Hematopoietic multipotent progenitor cell treated with erythropoietin and hydrocortisone succinate and interleukin-3 and kit ligand, for 4 days (in vitro differentiated cells): ENCODE results near the gene GSTT2.
"Not testable (repeated sequence)": the region's sequence is repeated elsewhere in the genome, so short reads cannot be mapped to it uniquely, and the experiment has no call there.

ENCODE experiments used
- DNase-seq: peaks from one replicate; pipeline ENCODE4 v3.0.0-alpha.2; 2015

GSTT2 gene

DNA sequence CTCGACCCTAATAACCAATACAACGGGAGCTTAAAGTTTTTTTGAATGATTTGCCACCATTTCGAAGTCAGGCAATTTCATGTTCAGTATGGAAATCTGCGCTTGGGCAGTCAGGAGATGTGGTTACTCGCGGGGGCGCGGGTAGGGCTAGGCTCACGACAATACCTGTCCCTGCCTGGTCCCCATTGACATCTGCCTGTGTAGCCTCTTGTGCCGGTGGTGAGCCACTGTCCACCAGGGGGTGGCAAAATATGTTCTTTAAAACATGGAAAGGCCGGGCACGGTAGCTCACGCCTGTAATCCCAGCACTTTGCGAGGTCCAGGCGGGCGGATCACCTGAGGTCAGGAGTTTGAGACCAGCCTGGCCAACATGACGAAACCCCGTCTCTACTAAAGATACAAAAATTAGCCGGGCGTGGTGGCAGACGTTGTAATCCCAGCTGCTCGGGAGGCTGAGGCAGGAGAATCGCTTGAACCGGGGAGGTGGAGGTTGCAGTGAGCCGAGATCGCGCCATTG, 5.0 kb upstream of the GSTT2 start:
- DNase-seq, result not testable (repeated sequence)

DNA sequence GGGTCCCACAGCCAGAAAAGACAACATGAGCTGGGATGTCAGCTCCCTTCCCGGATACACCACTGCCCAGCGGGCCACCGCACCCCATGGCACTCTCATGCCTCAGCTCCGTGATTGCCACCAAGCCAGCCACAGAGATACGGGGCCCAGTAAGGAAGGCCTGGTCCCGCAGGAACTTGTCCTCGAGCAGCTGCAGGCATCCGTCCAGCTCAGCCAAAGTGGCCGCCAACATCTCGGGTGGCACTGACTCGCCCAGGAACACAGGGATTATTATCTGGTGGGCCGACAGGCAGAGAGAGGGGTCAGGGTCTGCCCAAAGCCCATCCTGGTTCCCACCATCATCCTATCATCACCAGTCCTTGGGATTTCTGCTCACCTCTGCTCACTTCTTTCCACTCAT, 2.6 kb upstream of the GSTT2 start:
- not testable (repeated sequence) for DNase-seq

DNA sequence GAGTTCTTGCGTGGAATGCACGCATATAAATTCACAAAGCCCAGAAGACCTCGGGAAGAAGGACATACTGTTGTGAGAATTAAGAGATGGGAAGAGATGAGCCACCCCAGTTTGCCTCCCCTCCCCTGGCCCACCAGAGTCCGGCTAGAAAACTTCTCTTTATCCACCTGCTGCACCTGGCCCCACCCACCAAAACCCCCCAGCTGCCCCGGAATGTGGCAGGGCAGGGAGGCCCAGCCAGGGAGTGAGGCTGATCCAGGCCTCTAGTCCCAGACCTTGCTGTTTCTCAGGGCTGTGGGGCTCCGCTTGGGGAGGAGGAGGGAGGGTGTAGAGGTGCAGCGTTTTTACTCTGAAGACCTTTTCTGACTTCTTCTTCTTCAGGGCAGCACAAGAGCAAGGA, 633 bp downstream of the GSTT2 start:
- not testable (repeated sequence) for DNase-seq

DNA sequence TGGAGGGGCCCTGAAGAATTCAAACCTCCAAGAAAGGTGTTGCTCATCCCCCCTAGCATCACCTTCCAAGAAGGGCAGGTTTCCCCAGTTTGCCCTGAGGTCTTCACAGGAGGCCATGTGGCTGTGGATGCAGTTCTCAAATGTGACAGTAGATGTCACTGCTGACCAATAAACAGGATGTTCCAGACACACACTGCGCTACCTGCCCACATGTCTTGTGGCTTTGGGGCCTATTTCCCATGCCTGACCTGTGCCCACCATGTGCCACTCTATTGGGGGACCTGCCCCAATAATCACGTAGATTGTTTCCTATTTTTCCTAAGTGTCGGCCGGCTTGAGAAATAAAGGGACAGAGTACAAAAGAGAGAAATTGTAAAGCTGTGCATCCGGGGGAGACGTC, 4.5 kb downstream of the GSTT2 start:
- DNase-seq, result peak; percentile 81

DNA sequence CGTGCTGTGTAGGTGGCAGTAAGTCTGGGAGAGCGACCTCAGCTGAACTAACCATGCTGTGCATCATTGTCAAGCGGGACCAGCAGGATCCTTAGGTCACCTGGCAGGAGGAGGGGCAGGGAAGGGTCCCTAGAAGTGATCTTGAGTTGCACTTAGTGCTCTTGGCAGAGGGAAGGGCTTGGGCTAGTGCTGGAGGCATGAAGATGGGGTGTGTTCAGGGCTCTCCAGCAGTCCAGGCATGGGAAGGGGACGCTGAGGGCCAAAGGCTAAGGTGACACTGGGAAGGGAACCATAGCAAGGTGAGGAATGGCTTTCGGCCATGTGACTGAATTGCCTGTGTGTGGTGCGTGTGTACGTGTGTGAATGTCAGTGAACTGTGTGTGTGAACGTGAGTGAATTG, 6.2 kb downstream of the GSTT2 start:
- DNase-seq, result not testable (repeated sequence)

- not testable (repeated sequence) for DNase-seq
Observed at GRCh38 chr22:23986538-23987178, 6.7 kb downstream of the GSTT2 start.

DNA sequence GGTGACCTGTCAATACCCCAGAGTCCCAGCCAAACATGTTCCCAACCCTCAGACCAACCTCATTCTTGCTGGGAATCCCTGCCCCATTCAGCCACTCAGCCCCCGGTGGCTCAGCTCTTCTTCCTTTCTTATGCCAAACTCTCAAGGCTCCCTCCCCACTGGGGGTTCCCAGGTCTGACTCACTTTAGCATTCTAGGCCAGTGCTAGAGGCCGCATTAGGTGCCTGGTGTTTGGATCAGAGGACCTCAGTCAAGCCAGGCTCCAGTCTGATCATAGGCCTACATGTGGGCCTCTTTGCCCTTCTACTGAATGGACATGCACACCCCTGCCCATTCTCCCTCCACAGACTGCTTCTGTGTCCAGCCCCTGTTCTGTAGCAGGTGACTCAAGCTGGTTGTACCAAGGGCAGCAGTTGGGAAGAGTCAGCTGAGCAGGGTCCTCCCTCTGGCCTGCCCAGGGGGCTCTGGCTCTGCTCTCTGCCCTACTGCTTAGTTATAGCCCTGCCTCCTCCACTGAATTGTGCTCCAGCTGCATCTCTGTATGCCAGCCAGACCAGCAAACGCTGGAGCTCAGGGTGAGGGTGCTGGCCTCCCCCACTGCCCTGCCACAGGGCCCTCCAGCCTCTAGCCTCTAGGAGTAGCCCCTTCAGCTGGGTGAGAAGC, 9.8 kb downstream of the GSTT2 start:
- not testable (repeated sequence) for DNase-seq

DNA sequence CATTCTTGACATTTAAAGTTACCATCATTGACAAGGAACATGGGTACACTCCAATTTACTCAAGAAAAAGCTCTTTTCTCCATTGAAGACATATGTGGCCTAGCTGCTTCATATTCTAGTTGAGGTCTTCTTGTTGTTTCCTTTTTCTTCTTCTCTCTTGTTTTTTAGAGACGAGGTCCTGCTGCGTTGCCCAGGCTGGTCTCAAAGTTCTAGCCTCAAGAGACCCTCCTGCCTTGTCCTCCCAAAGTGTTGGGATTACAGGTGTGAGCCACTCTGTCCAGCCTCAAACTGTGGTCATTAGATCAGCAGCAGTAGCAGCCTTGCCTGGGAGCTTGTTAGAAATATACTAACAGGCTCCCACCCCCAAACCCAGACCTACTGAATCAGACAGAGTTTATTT, 13.1 kb downstream of the GSTT2 start:
- DNase-seq, result not testable (repeated sequence)

- peak; percentile 43 for DNase-seq
Observed at GRCh38 chr22:23993581-23994177, 13.7 kb downstream of the GSTT2 start.

DNA sequence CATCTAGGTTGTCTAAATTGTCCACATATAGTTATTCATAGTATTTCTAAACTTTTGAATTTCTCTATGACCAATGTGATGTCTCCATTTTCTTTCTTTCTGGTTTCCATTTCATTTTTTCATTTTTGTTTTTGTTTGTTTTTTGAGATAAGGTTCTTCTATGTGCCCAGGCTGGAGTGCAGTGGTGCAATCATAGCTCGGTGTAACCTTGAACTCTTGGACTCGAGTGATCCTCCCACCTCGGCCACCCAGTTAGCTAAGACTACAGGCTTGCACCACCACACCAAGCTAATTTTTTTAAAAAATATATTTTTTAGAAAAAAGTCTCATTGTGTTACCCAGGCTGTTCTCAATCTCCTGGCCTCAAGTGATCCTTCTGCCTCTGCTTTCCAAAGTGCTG, 17.2 kb downstream of the GSTT2 start:
- DNase-seq, result no peak

GRCh38 chr22:23999779-24000178, 19.8 kb downstream of the GSTT2 start:
- DNase-seq, result not testable (repeated sequence)

DNA sequence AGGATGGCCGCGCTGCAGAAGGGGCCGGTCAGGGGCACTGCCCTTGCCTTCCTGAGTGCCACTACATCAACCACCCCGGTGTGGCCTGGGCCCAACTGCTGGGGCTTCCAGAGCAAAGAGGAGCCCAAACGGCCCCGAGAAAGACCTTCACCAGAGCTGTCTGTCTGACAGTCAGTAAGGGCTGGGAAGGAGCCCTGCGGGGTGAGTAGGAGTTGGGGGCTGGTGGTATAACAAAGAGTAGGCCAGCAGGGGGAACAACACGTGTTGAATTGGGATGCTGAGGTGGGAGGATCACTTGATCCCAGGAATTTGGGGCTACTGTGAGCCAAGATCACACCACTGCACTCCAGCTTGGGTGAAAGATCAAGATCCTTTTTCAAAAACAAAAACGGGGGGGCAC, 21.4 kb downstream of the GSTT2 start:
- DNase-seq, result no peak

GRCh38 chr22:24002272-24002671, 22.3 kb downstream of the GSTT2 start:
- no peak for DNase-seq

DNA sequence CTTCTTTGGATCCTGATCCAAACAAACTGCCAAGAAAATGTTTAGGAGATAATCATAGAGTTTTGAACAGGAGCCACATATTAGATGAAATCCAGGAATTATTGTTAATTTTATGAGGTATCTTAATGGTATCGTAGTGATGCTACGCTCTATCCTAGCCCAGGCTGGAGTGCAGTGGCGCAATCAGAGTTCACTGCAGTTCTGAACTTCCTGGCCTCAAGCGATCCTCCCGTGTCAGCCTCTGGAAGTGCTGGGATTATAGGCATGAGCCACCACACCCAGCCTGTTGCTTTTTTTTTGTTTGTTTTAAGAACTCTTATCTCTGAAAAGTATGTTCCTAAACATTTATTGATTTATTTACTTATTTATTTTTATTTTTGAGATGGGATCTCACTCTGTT, 22.9 kb downstream of the GSTT2 start:
- DNase-seq, result no peak

GRCh38 chr22:24003887-24004286, 24.0 kb downstream of the GSTT2 start:
- DNase-seq, result no peak

GRCh38 chr22:24005201-24005600, 25.3 kb downstream of the GSTT2 start, which contains the start of gene GSTT4:
Gene GSTT4 (minus strand): TSS chr22:24005453. CDS start chr22:24005356, 97 bp downstream.
- no peak for DNase-seq

DNA sequence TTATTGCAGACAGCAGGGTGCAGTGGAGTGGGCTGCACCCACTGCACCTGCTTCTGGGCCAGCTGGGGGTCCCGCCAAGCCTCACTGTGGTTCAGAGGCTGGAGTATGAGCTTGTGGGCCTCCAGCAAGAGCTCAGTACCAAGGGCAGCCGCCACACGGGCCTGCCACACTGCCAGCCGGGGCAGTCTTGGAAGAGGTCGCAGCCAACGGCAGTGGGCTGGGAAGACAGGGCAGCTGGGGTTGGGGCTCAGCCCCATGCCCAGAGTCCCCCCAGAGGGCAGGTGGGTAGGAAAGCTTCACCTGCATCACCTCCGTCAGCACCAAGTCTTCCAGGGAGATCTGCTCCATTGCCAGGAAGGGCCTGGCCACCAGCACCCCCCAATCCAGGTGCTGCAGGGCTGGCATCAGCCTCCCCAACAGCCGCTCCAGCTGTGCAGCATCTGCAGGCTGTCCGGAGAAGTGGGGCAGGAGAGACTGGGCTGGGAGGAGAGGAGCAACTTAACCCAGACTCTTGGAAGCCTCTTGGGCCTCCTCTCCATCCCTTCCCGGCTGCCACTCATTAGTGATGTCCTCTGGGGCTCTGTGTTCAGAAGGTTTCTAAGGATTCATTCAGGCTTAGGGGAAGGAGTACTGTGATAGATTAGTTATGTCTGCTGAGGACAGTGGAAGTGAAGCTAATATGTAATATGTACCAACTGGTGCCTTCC, 26.4 kb downstream of the GSTT2 start:
- no peak for DNase-seq

DNA sequence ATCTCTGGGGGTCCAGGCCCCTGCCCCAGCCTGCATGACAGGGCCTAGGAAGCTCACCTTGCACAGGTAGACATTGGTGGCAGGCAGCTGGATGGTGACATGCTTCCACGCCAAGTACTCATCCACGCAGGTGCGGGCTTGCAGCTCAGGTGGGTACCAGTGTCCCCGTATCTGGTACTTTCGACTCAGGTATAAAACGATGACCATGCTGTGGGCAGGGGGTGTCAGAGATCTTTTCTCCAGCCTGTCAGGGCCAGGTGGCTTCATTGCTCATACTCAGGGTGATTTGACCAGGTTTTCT, 26.9 kb downstream of the GSTT2 start:
- no peak for DNase-seq

DNA sequence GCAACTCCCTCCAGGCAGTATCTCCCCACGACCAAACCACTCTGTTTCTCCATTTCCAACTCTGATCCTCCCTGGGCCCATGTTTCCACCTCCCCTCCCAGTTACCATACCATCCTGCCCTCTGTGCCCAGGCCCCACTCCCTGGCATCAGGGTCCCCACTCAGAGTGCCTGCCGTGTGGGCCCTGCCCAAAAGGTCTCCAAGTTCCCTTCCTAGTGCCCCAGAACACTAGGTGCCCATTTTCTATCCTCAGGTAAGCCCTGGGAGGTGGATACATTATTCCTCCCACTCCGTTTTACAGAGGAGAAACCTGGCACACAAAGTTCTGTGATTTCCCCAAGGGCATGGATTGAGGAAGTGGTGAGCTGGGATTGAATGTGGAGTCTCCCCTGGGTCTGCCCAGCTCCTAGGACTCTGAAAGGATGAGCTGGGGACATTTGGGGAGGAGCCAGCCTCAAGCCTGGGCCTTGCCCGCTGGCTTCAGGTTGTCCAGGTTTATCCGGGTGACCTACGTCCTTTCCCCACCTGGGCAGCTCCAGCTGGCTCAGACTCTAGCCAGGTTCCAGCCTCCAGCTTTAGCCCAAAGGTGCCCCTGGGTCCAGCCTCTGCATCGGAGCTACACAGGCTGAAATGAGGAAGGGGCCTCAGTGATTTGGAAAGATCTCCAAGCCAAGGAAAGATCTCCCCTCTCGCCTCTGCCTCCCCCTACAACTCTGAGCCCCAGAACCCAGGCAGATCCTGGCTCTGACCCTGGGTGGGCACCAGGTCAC, 27.5 kb downstream of the GSTT2 start:
- DNase-seq, result no peak

GRCh38 chr22:24008022-24008283, 28.0 kb downstream of the GSTT2 start:
- DNase-seq, result no peak

- DNase-seq, result no peak
Observed at GRCh38 chr22:24008381-24009226, 28.7 kb downstream of the GSTT2 start.
